Measurements from ENCODE around the gene TMEM19. TPM values are rescaled to one million over a fixed set of nuclear protein-coding genes. Genes with fewer than 3 reads are reported as not detected.
A peak's percentile ranks its signal among the peaks of the same experiment; 100 is the strongest.

Gene TMEM19
- total RNA-seq, 3 donors from 2014 or later = 25.3 to 41.7 (median 37.3) TPM

DNA sequence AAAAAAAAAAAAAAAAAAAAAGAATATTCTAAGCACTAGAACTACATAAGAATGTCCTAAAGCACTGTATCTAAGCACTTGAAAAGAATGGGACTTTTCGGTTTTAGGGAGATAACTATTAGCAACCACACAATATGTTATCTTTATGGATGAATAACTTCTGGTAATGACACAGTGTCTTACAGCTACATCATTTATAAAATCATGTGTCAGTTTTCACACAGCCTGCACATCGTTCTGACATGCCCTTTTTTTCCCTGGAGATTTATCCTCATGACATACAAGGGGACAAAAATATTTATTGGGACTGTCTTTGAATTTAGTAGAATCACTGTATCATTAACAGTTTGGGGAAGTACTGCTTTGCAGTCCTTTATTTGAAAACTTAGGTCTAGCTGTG is 17.3 kb downstream of the TMEM19 start:
- Histone ChIP-seq H3K4me1 (ENCODE audit: low read depth) (no peaks in the 10 kb centered on the region), H3K36me3 (ENCODE audit: low read depth) (no peaks in the 10 kb centered on the region), H3K9me3 (no peaks in the 10 kb centered on the region), H3K4me3 (no peak overlapping the region)
- DNase-seq (no peak), ATAC-seq (no peak)
- intact Hi-C loops (cut with DNase I, micrococcal nuclease) = no loop called here
- TF ChIP-seq, protein P1, sequence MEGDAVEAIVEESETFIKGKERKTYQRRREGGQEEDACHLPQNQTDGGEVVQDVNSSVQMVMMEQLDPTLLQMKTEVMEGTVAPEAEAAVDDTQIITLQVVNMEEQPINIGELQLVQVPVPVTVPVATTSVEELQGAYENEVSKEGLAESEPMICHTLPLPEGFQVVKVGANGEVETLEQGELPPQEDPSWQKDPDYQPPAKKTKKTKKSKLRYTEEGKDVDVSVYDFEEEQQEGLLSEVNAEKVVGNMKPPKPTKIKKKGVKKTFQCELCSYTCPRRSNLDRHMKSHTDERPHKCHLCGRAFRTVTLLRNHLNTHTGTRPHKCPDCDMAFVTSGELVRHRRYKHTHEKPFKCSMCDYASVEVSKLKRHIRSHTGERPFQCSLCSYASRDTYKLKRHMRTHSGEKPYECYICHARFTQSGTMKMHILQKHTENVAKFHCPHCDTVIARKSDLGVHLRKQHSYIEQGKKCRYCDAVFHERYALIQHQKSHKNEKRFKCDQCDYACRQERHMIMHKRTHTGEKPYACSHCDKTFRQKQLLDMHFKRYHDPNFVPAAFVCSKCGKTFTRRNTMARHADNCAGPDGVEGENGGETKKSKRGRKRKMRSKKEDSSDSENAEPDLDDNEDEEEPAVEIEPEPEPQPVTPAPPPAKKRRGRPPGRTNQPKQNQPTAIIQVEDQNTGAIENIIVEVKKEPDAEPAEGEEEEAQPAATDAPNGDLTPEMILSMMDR (IDR thresholded peaks at IDR 0.05) = no peak

DNA sequence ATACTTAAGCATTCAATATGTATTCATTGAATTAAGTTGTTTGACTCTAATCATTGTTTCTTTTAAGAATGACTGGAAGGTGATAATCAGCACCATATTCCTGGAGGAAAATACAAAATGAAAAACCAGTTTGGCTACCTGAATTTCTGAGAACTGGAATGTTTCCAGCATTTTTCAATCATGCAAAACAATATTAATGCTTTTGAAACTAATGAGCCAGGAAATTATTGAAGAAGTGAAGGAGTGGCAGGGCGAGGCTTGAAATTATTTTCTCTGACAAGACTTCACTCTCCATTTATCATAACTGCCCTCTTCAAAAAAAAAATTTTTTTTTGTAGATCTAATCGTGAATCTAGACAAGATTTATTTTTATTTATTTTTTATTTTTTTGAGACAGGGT is 19.0 kb downstream of the TMEM19 start:
- DNase-seq (no peak), ATAC-seq (no peak)
- TF ChIP-seq, protein P1 (IDR thresholded peaks at IDR 0.05) = no peak
- H3K9me3 ChIP-seq = no peaks in the 10 kb centered on the region
- no peaks in the 10 kb centered on the region for H3K36me3 ChIP-seq (ENCODE audit: low read depth)
- H3K4me3 ChIP-seq = no peak overlapping the region
- intact Hi-C loops (cut with DNase I, micrococcal nuclease) = no loop called here
- H3K4me1 ChIP-seq (ENCODE audit: low read depth) = no peaks in the 10 kb centered on the region

DNA sequence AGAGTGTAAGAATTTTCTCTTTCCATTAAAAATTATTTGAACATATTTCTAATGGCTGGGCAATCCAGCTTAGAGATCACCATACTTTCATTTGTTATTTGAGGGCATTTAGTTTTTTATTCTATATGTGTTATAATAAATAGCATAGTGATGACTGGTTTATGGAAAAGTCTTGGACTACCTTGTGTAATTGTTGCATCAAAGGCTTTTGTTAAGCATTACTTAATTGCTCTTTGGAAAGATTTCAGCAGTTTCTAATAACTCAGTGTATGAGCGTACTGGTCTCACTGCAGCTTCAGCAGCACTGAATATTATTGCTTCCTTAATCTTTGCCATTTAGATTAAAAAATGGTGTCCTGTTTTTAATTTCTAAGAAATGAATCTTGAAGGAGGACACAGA is 22.8 kb downstream of the TMEM19 start:
- H3K9me3 ChIP-seq = peaks cover 5% of the 10 kb centered on the region
- intact Hi-C loops (cut with DNase I, micrococcal nuclease) = no loop called here
- no peaks in the 10 kb centered on the region for H3K4me1 ChIP-seq (ENCODE audit: low read depth)
- no peaks in the 10 kb centered on the region for H3K36me3 ChIP-seq (ENCODE audit: low read depth)
- DNase-seq (no peak), ATAC-seq (no peak)
- TF ChIP-seq, protein P1 (IDR thresholded peaks at IDR 0.05) = no peak
- H3K4me3 ChIP-seq = no peak overlapping the region

DNA sequence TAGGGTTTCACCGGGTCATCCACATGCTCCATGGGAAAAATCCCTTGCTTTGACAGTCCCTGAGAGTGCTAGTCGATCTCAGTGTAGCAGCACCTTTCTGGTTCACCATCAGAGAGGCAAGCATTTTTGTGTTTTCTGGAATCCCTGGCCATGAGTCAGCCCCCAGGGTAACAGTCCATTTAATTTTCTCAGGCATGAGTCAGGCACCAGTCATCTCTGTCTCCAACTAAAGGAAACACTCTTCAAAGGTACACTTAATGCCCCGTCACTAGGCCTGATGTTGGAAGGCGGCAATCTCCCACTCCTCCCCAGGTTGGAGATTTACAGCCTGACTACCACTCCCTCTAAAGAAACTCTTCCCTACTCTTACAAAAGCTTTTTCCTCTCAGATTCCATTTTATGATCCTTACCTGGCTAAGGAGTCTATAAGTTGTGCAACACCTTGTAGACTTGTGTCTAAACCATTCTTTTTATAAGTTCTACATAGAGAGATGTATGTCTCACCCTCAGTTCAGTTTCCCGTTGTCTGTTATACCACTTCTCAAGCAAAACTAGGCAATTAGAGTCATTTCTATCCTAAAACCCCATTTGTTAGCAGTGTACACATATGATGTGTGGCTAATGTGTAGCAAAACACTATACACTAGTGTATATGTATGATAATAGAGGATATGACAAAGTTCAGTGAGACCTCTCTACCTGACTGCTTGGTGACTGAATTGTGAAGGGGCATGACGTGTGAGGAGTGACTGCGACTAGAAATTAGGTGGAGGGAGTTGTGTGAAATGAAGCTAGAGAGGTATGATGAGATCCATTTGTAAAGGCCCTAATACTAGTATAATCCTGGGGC is 24.6 kb downstream of the TMEM19 start:
- intact Hi-C loops (cut with DNase I, micrococcal nuclease) = no loop called here
- no peaks in the 10 kb centered on the region for H3K4me1 ChIP-seq (ENCODE audit: low read depth)
- TF ChIP-seq, protein P1 (IDR thresholded peaks at IDR 0.05) = no peak
- DNase-seq = no peak
- no peaks in the 10 kb centered on the region for H3K36me3 ChIP-seq (ENCODE audit: low read depth)
- peaks cover 13% of the 10 kb centered on the region for H3K9me3 ChIP-seq
- H3K4me3 ChIP-seq = no peak overlapping the region
- ATAC-seq = peak; percentile 65

DNA sequence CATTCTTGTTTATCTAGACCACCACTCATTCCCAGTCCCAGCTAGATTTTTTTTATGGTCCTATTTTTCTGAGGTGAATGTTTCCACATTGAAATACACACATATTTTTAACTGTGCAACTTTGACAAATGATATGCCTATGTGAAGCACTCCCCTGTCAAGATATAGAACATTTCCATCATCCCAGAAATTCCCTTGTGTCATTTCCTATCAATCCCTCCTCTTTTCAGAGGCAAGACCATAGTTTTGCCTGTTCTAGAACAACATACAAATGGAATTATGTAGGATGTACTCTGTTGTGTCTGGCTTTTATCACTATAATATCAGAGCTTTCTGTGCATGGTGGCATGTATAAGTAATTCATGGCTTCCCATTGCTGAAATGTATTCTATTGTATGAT is 32.7 kb downstream of the TMEM19 start:
- H3K4me3 ChIP-seq = no peak overlapping the region
- DNase-seq (no peak), ATAC-seq (no peak)
- no peaks in the 10 kb centered on the region for H3K4me1 ChIP-seq (ENCODE audit: low read depth)
- H3K36me3 ChIP-seq (ENCODE audit: low read depth) = no peaks in the 10 kb centered on the region
- TF ChIP-seq, protein P1 (IDR thresholded peaks at IDR 0.05) = no peak
- peaks cover 10% of the 10 kb centered on the region for H3K9me3 ChIP-seq
- intact Hi-C loops (cut with DNase I, micrococcal nuclease) = no loop called here

Data from mucosa of descending colon (tissue), 3 donors.